ENCODE results near the gene ATP6V0A1. TPM values are rescaled to one million over a fixed set of nuclear protein-coding genes. Genes with fewer than 3 reads are reported as not detected.

ATP6V0A1 gene
- total and polyA plus RNA-seq, 2 experiments from 2014 or later = 23.9 to 42.3 TPM

GRCh38 chr17:42441371-42442195 lies 17.1 kb upstream of the ATP6V0A1 start (continued):
- TF ChIP-seq, protein P1, sequence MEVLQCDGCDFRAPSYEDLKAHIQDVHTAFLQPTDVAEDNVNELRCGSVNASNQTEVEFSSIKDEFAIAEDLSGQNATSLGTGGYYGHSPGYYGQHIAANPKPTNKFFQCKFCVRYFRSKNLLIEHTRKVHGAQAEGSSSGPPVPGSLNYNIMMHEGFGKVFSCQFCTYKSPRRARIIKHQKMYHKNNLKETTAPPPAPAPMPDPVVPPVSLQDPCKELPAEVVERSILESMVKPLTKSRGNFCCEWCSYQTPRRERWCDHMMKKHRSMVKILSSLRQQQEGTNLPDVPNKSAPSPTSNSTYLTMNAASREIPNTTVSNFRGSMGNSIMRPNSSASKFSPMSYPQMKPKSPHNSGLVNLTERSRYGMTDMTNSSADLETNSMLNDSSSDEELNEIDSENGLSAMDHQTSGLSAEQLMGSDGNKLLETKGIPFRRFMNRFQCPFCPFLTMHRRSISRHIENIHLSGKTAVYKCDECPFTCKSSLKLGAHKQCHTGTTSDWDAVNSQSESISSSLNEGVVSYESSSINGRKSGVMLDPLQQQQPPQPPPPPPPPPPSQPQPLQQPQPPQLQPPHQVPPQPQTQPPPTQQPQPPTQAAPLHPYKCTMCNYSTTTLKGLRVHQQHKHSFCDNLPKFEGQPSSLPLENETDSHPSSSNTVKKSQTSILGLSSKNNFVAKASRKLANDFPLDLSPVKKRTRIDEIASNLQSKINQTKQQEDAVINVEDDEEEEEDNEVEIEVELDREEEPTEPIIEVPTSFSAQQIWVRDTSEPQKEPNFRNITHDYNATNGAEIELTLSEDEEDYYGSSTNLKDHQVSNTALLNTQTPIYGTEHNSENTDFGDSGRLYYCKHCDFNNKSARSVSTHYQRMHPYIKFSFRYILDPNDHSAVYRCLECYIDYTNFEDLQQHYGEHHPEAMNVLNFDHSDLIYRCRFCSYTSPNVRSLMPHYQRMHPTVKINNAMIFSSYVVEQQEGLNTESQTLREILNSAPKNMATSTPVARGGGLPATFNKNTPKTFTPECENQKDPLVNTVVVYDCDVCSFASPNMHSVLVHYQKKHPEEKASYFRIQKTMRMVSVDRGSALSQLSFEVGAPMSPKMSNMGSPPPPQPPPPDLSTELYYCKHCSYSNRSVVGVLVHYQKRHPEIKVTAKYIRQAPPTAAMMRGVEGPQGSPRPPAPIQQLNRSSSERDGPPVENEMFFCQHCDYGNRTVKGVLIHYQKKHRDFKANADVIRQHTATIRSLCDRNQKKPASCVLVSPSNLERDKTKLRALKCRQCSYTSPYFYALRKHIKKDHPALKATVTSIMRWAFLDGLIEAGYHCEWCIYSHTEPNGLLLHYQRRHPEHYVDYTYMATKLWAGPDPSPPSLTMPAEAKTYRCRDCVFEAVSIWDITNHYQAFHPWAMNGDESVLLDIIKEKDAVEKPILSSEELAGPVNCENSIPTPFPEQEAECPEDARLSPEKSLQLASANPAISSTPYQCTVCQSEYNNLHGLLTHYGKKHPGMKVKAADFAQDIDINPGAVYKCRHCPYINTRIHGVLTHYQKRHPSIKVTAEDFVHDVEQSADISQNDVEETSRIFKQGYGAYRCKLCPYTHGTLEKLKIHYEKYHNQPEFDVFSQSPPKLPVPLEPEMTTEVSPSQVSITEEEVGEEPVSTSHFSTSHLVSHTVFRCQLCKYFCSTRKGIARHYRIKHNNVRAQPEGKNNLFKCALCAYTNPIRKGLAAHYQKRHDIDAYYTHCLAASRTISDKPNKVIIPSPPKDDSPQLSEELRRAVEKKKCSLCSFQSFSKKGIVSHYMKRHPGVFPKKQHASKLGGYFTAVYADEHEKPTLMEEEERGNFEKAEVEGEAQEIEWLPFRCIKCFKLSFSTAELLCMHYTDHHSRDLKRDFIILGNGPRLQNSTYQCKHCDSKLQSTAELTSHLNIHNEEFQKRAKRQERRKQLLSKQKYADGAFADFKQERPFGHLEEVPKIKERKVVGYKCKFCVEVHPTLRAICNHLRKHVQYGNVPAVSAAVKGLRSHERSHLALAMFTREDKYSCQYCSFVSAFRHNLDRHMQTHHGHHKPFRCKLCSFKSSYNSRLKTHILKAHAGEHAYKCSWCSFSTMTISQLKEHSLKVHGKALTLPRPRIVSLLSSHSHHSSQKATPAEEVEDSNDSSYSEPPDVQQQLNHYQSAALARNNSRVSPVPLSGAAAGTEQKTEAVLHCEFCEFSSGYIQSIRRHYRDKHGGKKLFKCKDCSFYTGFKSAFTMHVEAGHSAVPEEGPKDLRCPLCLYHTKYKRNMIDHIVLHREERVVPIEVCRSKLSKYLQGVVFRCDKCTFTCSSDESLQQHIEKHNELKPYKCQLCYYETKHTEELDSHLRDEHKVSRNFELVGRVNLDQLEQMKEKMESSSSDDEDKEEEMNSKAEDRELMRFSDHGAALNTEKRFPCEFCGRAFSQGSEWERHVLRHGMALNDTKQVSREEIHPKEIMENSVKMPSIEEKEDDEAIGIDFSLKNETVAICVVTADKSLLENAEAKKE (CRISPR knock-in tag; IDR thresholded peaks at IDR 0.05) = no peak
- no peak for TF ChIP-seq CREB1 (CRISPR knock-in tag; IDR thresholded peaks at IDR 0.05; ENCODE audit: low read depth)

- peaks cover 5% of the 10 kb centered on the region; the same call in 2 of the 3 replicates for H3K9me3 Mint-ChIP-seq
- Histone ChIP-seq H3K4me1 (ENCODE audit: insufficient read depth) (peaks cover 10% of the 10 kb centered on the region), H3K4me3 (no peak overlapping the region), H3F3A (replicated peaks; ENCODE audit: low read depth) (0 out of 2 replicates have a peak, but pooled peaks cover 5% of the 10 kb centered on the region), H2AFZ (peak overlapping the region; percentile 53; the same call in 1 of the 2 replicates), H3K27me3 (ENCODE audit: insufficient read depth) (no peaks in the 10 kb centered on the region), H3K79me2 (replicated peaks; ENCODE audit: insufficient read depth) (no peaks in the 10 kb centered on the region), H3K9me2 (ENCODE audit: insufficient read depth) (no peaks in the 10 kb centered on the region), H4K20me1 (replicated peaks; ENCODE audit: insufficient read depth) (no peaks in the 10 kb centered on the region), H3K4me2 (no peak overlapping the region), H3K27ac (ENCODE audit: low read depth) (peak overlapping the region; percentile 17; the same call in 1 of the 2 replicates), H3K36me3 (ENCODE audit: insufficient read depth) (no peaks in the 10 kb centered on the region)
- peaks cover 7% of the 10 kb centered on the region for H3K27me3 Mint-ChIP-seq (ENCODE audit: insufficient read depth, low read depth, poor library complexity)
- peaks cover 9% of the 10 kb centered on the region for H3K4me1 Mint-ChIP-seq
- H3K4me3 Mint-ChIP-seq = no peak overlapping the region
- no peaks in the 10 kb centered on the region; the same call in 2 of the 3 replicates for H3K36me3 Mint-ChIP-seq (ENCODE audit: low read depth)
- peak overlapping the region; percentile 14; the same call in 1 of the 2 replicates for H3K27ac Mint-ChIP-seq
- peak; percentile 84 for ATAC-seq
- DNase-seq (ENCODE audit: low spot score) = peak; percentile 75
- no peak for TF ChIP-seq CREB1 (CRISPR knock-in tag; IDR thresholded peaks at IDR 0.05; ENCODE audit: low read depth)
- TF ChIP-seq JUNB (IDR thresholded peaks at IDR 0.05; ENCODE audit: unreplicated experiment) = no peak
- no peak for TF ChIP-seq NANOG (IDR thresholded peaks at IDR 0.05; ENCODE audit: borderline replicate concordance)
- TF ChIP-seq ZNF114 (CRISPR knock-in tag; IDR thresholded peaks at IDR 0.05) = no peak
- no peak for TF ChIP-seq EZH2 (IDR thresholded peaks at IDR 0.05; ENCODE audit: low read depth, unreplicated experiment)
- TF ChIP-seq, protein P2, sequence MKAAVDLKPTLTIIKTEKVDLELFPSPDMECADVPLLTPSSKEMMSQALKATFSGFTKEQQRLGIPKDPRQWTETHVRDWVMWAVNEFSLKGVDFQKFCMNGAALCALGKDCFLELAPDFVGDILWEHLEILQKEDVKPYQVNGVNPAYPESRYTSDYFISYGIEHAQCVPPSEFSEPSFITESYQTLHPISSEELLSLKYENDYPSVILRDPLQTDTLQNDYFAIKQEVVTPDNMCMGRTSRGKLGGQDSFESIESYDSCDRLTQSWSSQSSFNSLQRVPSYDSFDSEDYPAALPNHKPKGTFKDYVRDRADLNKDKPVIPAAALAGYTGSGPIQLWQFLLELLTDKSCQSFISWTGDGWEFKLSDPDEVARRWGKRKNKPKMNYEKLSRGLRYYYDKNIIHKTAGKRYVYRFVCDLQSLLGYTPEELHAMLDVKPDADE (IDR thresholded peaks at IDR 0.05) = no peak
- no peak for TF ChIP-seq EZH2phosphoT487 (IDR thresholded peaks at IDR 0.05; ENCODE audit: unreplicated experiment)
- TF ChIP-seq, protein P3, sequence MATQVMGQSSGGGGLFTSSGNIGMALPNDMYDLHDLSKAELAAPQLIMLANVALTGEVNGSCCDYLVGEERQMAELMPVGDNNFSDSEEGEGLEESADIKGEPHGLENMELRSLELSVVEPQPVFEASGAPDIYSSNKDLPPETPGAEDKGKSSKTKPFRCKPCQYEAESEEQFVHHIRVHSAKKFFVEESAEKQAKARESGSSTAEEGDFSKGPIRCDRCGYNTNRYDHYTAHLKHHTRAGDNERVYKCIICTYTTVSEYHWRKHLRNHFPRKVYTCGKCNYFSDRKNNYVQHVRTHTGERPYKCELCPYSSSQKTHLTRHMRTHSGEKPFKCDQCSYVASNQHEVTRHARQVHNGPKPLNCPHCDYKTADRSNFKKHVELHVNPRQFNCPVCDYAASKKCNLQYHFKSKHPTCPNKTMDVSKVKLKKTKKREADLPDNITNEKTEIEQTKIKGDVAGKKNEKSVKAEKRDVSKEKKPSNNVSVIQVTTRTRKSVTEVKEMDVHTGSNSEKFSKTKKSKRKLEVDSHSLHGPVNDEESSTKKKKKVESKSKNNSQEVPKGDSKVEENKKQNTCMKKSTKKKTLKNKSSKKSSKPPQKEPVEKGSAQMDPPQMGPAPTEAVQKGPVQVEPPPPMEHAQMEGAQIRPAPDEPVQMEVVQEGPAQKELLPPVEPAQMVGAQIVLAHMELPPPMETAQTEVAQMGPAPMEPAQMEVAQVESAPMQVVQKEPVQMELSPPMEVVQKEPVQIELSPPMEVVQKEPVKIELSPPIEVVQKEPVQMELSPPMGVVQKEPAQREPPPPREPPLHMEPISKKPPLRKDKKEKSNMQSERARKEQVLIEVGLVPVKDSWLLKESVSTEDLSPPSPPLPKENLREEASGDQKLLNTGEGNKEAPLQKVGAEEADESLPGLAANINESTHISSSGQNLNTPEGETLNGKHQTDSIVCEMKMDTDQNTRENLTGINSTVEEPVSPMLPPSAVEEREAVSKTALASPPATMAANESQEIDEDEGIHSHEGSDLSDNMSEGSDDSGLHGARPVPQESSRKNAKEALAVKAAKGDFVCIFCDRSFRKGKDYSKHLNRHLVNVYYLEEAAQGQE (IDR thresholded peaks at IDR 0.05; ENCODE audit: unreplicated experiment) = no peak
- no peak for TF ChIP-seq ZNF331 (CRISPR knock-in tag; IDR thresholded peaks at IDR 0.05; ENCODE audit: low read depth)
- TF ChIP-seq, protein P4, sequence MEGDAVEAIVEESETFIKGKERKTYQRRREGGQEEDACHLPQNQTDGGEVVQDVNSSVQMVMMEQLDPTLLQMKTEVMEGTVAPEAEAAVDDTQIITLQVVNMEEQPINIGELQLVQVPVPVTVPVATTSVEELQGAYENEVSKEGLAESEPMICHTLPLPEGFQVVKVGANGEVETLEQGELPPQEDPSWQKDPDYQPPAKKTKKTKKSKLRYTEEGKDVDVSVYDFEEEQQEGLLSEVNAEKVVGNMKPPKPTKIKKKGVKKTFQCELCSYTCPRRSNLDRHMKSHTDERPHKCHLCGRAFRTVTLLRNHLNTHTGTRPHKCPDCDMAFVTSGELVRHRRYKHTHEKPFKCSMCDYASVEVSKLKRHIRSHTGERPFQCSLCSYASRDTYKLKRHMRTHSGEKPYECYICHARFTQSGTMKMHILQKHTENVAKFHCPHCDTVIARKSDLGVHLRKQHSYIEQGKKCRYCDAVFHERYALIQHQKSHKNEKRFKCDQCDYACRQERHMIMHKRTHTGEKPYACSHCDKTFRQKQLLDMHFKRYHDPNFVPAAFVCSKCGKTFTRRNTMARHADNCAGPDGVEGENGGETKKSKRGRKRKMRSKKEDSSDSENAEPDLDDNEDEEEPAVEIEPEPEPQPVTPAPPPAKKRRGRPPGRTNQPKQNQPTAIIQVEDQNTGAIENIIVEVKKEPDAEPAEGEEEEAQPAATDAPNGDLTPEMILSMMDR (conservative IDR thresholded peaks at IDR 0.05; ENCODE audit: low read depth in 2 of 2) = no peak
Observed at GRCh38 chr17:42442196-42442565, 16.5 kb upstream of the ATP6V0A1 start.

Data from GM23338 (cell line).